Measurements from ENCODE around the gene CCDC91. TPM values are rescaled to one million over a fixed set of nuclear protein-coding genes. Genes with fewer than 3 reads are reported as not detected.

CCDC91 gene
- polyA plus RNA-seq, 1 donor (not counting 4 experiments of a cell fraction or from before 2014, with no cell fraction given): 26.5 TPM

DNA sequence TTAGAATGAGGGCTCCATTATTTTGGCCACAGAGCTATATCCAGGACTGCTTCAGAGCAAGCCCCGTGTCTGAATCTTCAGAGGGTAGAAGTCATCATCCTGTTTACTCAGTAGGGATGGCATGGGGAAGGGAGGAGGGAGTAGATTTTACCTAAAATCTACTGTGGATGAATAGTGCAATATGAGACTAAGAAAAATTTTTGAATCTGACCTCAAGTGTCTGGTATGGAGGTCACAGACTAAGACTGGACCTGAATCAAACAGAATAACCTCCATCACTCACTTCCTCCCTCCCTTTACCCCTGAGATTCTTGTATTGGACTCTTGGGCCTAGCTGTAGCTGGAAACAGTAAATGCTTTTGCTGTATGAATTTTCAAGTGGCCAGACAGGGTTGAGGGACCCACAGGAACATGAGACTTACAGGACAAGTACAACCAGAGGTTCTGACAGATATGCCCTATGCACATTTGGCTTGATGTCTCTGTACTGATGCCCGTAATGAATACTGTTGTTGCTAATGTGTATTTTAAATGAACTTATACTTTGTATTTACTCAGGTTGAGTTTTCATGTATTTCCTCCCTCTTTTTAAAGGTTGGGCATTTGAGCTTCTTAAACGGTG lies 78.5 kb downstream of the CCDC91 start:
- no peak for DNase-seq (ENCODE audit: low read depth, low spot score)
- no peak for FAIRE-seq

DNA sequence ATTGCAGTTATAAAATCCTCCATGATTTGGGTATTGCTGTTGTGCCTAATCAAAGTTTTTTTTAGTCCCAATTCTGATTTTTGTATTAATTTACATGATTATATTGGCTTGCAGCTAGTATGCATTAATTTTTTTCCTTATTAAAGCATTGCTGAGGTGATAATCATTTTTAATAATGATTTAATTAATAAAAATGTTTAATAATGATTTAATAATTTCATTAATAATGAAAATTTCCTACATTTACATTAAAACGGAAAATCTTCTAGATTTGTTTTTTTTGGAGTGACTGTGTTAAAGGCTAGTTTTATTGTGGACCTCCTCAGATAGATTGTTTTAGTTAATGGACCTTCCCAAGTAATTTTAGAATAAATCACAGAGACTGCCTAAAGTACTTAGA lies 79.6 kb downstream of the CCDC91 start:
- Histone ChIP-seq H3K27me3 (ENCODE audit: control insufficient read depth, extremely low read depth, insufficient read depth, low read length) (no peaks in the 10 kb centered on the region), H3K4me2 (ENCODE audit: control insufficient read depth, extremely low read depth, insufficient read depth, low read depth, low read length) (no peak overlapping the region), H3K79me2 (ENCODE audit: control insufficient read depth, insufficient read depth, low read length) (no peaks in the 10 kb centered on the region), H3K9me1 (ENCODE audit: control insufficient read depth, extremely low read depth, insufficient read depth, low read length) (no peaks in the 10 kb centered on the region), H3K9me3 (ENCODE audit: control insufficient read depth, low read depth, low read length) (peaks cover 2% of the 10 kb centered on the region), H3K4me3 (ENCODE audit: control insufficient read depth in 2 of 3, extremely low read depth in 1 of 3, insufficient read depth in 2 of 3, low read depth in 1 of 3, low read length in 3 of 3) (no peak overlapping the region), H3K4me1 (ENCODE audit: control insufficient read depth, extremely low read depth, insufficient read depth, low read length) (no peaks in the 10 kb centered on the region), H4K20me1 (ENCODE audit: control insufficient read depth, extremely low read depth, insufficient read depth, low read length) (no peaks in the 10 kb centered on the region), H3K27ac (ENCODE audit: control insufficient read depth, insufficient read depth, low read length) (no peak overlapping the region), H3K9ac (ENCODE audit: control insufficient read depth, extremely low read depth, insufficient read depth, low read length) (no peak overlapping the region), H3K36me3 (ENCODE audit: control insufficient read depth in 2 of 2, extremely low read depth in 1 of 2, insufficient read depth in 2 of 2, low read length in 2 of 2) (peaks cover 0 to 1% of the 10 kb centered on the region in 2 experiments), H2AFZ (ENCODE audit: control insufficient read depth, low read length) (no peak overlapping the region)
- no peak for TF ChIP-seq EZH2 (IDR thresholded peaks at IDR 0.05; ENCODE audit: low read length)
- TF ChIP-seq, protein P1, sequence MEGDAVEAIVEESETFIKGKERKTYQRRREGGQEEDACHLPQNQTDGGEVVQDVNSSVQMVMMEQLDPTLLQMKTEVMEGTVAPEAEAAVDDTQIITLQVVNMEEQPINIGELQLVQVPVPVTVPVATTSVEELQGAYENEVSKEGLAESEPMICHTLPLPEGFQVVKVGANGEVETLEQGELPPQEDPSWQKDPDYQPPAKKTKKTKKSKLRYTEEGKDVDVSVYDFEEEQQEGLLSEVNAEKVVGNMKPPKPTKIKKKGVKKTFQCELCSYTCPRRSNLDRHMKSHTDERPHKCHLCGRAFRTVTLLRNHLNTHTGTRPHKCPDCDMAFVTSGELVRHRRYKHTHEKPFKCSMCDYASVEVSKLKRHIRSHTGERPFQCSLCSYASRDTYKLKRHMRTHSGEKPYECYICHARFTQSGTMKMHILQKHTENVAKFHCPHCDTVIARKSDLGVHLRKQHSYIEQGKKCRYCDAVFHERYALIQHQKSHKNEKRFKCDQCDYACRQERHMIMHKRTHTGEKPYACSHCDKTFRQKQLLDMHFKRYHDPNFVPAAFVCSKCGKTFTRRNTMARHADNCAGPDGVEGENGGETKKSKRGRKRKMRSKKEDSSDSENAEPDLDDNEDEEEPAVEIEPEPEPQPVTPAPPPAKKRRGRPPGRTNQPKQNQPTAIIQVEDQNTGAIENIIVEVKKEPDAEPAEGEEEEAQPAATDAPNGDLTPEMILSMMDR (optimal IDR thresholded peaks at IDR 0.05 in 1 of 3, IDR thresholded peaks at IDR 0.05 in 1 of 3, conservative IDR thresholded peaks at IDR 0.05 in 1 of 3; ENCODE audit: extremely low read depth in 1 of 3, insufficient read depth in 2 of 3, low read length in 3 of 3): no peak
- no peak for DNase-seq (ENCODE audit: low read depth, low spot score)
- FAIRE-seq: no peak
- dilution Hi-C loops (cut with MboI; ENCODE audit: extremely low pct_ligation_motif_present, low sequenced_read_pairs): no loop called here

More for the DNA sequence above, 78.5 kb downstream of the CCDC91 start:
- no peak overlapping the region for H3K9ac ChIP-seq (ENCODE audit: control insufficient read depth, extremely low read depth, insufficient read depth, low read length)
- no peak overlapping the region for H2AFZ ChIP-seq (ENCODE audit: control insufficient read depth, low read length)
- H3K9me1 ChIP-seq (ENCODE audit: control insufficient read depth, extremely low read depth, insufficient read depth, low read length): no peaks in the 10 kb centered on the region
- H3K79me2 ChIP-seq (ENCODE audit: control insufficient read depth, insufficient read depth, low read length): no peaks in the 10 kb centered on the region
- no peaks in the 10 kb centered on the region for H3K4me1 ChIP-seq (ENCODE audit: control insufficient read depth, extremely low read depth, insufficient read depth, low read length)
- H3K27ac ChIP-seq (ENCODE audit: control insufficient read depth, insufficient read depth, low read length): no peak overlapping the region
- TF ChIP-seq EZH2 (IDR thresholded peaks at IDR 0.05; ENCODE audit: low read length): no peak
- TF ChIP-seq, protein P1 (optimal IDR thresholded peaks at IDR 0.05 in 1 of 3, IDR thresholded peaks at IDR 0.05 in 1 of 3, conservative IDR thresholded peaks at IDR 0.05 in 1 of 3; ENCODE audit: extremely low read depth in 1 of 3, insufficient read depth in 2 of 3, low read length in 3 of 3): no peak
- no peak overlapping the region for H3K4me2 ChIP-seq (ENCODE audit: control insufficient read depth, extremely low read depth, insufficient read depth, low read depth, low read length)
- no peaks in the 10 kb centered on the region for H3K27me3 ChIP-seq (ENCODE audit: control insufficient read depth, extremely low read depth, insufficient read depth, low read length)
- H3K4me3 ChIP-seq (ENCODE audit: control insufficient read depth in 2 of 3, extremely low read depth in 1 of 3, insufficient read depth in 2 of 3, low read depth in 1 of 3, low read length in 3 of 3): no peak overlapping the region
- no peaks in the 10 kb centered on the region for H4K20me1 ChIP-seq (ENCODE audit: control insufficient read depth, extremely low read depth, insufficient read depth, low read length)
- dilution Hi-C loops (cut with MboI; ENCODE audit: extremely low pct_ligation_motif_present, low sequenced_read_pairs): no loop called here
- H3K36me3 ChIP-seq (ENCODE audit: control insufficient read depth in 2 of 2, extremely low read depth in 1 of 2, insufficient read depth in 2 of 2, low read length in 2 of 2): peaks cover 0 to 1% of the 10 kb centered on the region in 2 experiments
- peaks cover 2% of the 10 kb centered on the region for H3K9me3 ChIP-seq (ENCODE audit: control insufficient read depth, low read depth, low read length)
